SIG-M5 (cell line): ENCODE results near the gene DCLRE1A.
"Not testable (repeated sequence)": the region's sequence is repeated elsewhere in the genome, so short reads cannot be mapped to it uniquely, and the experiment has no call there.

Experiments
- DNase-seq: peaks from one replicate; lab custom pipeline; 2025; lab: John Stamatoyannopoulos, UW

Gene DCLRE1A

DNA sequence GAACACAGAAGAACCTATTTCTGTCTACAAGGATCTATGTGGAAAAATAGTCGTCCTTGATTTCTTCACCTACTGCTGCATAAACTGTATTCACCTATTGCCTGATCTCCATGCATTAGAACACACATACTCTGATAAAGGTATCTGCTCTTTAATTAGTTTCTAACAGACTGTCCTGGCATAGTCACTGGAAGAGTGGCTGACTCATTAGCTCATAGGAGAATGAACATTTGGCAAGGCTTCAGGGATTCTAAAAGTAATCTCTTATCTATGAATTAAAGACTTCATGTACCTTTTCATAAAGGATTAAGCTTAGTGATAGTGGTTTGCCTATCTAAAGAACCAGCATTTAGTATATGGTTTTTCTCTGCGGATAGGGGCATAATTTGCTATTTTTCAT lies 4.7 kb upstream of the DCLRE1A start:
- DNase-seq: no peak

GRCh38 chr10:113857210-113857609 lies 3.3 kb upstream of the DCLRE1A start:
- DNase-seq: no peak

GRCh38 chr10:113856563-113856962 lies 2.7 kb upstream of the DCLRE1A start:
- no peak for DNase-seq

- no peak for DNase-seq
Measured at GRCh38 chr10:113854761-113855588, 1.1 kb upstream of the DCLRE1A start.

- DNase-seq: no peak
Measured at GRCh38 chr10:113853578-113854012, 287 bp downstream of the DCLRE1A start.

DNA sequence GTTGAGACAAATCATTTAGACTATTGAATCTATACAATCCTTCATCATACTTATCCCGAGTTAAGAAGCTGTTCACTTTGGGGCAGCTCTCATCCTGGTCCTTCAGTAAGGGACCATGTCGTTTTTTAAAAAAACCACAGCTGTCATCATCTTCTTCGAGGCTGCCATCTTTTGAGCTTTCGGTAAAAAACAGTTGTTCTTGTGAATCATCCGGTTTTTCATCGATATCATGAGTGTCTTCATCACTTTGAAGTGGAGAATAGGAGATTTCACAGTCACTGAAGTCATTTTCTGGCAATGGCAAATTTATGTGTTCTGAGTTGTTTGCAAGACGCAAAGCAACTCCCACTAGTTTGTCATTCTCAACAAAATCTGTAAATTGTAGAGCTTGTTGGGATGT lies 3.9 kb downstream of the DCLRE1A start:
- DNase-seq: no peak

GRCh38 chr10:113849140-113849803 lies 4.6 kb downstream of the DCLRE1A start:
- no peak for DNase-seq

DNA sequence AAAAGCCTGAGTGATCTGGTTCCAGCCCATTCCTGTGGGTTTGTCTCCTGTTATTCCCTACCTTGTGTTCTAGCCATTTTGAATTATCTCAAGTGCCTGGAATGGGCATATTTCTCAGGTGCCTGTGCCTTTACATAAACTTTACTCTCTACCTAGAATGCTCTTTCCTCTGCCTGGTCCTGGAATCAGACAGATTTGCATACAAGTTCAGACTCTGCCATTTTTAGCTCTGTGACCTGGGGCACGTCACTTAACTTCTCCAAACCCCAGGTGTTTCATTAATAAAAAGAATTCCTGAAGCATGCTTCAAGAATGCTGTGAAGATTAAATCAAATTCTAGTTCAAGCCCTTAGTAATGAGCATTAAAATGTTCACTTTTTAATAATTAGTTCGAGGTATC lies 7.8 kb downstream of the DCLRE1A start:
- no peak for DNase-seq

GRCh38 chr10:113843972-113844485 lies 9.9 kb downstream of the DCLRE1A start:
- DNase-seq: no peak

DNA sequence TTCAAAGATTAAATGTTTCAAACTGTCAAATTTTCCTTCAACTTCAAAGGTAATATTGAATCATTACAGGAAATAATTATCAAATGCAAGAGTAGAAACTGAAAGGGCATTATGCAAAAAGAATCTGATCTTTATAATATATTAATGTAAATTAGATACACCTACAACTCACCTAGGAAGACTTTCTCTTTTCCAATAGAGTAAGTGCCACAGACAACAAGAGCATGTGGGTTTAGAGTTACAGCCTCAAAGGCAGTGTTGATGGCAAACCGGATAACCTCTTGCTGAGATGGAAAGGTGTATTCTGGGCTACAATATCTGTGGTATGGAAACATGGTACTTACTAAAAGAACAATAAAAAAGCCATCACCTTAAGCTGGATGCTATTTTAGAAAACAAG lies 11.7 kb downstream of the DCLRE1A start:
- no peak for DNase-seq

DNA sequence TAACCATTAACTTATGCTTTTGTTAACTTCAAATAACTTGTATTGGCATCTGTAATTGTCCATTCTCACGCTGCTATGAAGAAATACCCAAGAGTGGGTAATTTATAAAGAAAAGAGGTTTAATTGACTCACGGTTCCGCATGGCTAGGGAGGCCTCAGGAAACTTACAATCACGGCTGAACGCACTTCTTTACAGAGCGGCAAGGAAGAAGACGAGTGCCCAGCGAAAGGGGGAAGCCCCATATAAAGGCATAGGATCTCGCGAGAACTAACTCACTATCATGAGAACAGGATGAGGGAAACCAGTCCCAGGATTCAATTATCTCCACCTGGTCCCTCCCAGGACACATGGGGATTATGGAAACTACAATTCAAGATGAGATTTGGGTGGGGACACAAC lies 25.3 kb downstream of the DCLRE1A start:
- DNase-seq: not testable (repeated sequence)

DNA sequence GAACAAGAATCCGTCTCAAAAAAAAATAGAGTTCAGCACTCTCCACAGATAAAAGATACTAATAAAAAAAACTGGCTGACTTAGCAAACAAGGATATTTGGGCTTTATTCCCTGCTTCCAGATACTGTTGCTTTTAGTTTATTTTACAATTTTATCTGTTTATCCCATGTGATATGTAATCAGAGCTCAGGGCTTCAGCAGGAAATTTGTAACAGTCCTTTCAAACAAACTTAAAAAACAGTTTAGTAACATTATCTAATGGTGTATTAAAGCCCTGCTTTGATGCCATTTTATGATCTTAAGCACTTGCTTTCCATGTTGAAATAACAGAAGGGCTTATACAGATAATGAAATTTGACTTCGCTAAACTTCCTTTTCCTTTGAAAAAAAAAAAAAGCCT lies 28.1 kb downstream of the DCLRE1A start:
- DNase-seq: no peak

- DNase-seq: no peak
Measured at GRCh38 chr10:113823389-113823788, 30.5 kb downstream of the DCLRE1A start.

DNA sequence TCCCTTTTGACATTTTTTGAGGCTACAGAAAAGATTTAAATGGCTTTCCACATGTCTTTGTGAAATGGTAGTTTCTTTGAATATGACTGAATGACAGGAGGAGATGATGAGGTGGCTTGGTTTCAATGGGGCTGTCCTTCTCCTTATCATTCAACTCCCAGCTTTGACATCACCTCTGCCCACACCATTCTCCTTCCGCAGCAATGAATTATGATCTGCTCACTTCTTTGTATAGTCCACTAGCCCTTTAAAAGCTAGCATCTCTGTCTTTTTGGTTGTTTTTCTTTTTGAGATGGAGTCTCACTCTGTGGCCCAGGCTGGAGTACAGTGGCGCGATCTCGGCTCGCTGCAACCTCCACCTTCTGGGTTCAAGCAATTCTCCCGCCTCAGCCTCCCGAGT lies 31.7 kb downstream of the DCLRE1A start:
- DNase-seq: no peak

DNA sequence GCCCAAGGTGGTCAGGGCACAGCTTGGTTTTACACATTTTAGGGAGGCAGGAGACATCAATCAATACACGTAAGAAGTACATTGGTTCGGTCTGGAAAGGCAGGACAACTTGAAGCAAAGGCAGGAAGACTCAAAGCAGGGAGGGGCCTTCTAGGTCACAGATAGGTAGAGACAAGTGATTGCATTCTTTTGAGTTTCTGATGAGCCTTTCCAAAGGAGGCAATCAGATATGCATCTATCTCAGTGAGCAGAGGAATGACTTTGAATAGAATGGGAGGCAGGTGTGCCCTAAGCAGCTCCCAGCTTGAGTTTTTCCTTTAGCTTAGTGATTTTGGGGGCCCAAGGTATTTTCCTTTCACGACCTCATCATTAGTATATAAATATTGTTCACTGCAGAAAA lies 32.6 kb downstream of the DCLRE1A start:
- not testable (repeated sequence) for DNase-seq

DNA sequence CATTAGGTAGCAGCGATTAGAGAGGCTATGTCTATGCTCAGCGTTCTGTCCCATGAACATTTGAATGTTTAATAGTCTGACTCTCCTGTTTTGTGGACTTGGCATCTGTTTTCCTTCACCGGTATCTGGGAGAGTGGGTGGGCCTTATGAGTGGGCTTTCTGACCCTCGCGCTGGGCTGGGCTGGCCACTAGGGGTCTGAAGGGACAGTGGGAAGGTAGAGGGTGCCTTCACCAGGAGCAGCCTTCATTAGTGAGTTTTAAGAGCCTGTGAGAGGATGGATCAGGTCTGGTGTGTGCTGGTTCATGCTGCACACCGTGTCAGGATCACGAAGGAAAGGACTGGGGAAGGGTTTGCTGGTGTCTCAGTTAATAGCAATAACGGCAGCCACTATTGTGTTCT lies 33.4 kb downstream of the DCLRE1A start:
- DNase-seq: no peak

- DNase-seq: no peak
Measured at GRCh38 chr10:113819989-113820388, 33.9 kb downstream of the DCLRE1A start.

- DNase-seq: not testable (repeated sequence)
Measured at GRCh38 chr10:113814700-113815099, 39.2 kb downstream of the DCLRE1A start.

DNA sequence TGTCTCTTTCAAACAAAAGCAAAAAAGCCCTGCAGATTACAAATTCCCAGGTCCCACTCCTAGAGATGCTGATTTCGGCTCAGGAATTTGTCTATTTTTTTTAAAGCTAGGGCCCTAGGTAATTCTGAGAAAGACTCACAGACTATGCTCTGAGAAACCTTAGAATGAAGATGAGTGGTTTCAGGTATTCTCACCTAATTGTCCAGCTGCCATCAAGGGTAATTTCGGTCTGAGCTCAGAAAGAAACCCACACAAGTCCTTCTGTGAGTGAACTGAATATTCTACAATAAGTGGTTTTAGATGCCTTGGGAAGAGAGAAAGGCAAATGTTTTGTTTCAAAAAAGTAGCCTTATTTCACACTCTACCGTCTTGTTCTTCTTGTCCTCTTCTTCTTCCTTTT lies 45.7 kb downstream of the DCLRE1A start:
- no peak for DNase-seq

GRCh38 chr10:113806503-113806902 lies 47.4 kb downstream of the DCLRE1A start:
- DNase-seq: no peak

DNA sequence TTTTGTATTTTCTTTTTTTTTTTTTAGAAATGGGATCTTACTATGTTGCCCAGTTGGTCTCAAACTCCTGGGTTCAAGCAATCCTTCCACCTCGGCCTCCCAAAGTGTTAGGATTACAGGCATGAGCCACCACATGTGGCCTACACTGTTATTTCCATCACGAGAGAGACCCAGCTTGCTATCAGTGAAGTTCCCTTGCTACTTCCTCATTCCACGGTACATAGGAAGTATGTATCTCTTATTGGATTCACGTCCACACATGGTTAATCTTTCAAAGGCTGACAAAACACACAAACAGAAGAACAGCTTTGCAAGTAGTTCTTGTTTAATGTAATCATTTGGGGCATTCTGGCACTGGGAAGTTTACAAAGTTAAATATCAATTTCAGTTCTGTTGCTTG lies 50.9 kb downstream of the DCLRE1A start:
- DNase-seq: no peak

DNA sequence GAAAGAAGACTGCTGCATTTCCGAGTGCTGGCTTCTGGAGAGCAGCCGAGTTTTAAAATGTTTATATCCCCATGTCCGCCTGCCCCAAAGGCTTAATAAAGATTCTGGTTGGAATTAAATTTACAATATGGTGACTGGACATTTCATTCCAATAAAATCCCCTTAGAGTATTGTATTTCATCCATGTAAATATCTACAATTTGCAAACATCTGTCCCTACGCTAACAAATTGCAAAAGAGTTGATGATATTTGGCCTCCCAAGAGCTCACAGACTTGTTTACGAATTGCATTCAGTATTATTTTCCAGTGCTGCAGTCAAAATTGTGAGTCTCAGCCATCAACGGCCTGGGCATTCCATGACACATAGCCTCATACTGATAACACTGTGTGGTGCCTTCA lies 52.3 kb downstream of the DCLRE1A start:
- DNase-seq: no peak

- DNase-seq: no peak
Measured at GRCh38 chr10:113791691-113792090, 62.2 kb downstream of the DCLRE1A start.
